Liver (tissue), 3 donors: Measurements from ENCODE around the gene NEUROG1.

Experiments
- JUND ChIP-seq, 2 donors: IDR thresholded peaks; 2 replicates each; pipeline ENCODE4 v1.6.1; 2016; ENCODE audit warnings: antibody characterized with exemption in 2 of 2
- RXRA ChIP-seq, 2 donors: IDR thresholded peaks; 2 replicates each; pipeline ENCODE4 v1.6.1; 2017 to 2018; ENCODE audit warnings: antibody characterized with exemption in 2 of 2, mild to moderate bottlenecking in 1 of 2
- TAF1 ChIP-seq: conservative IDR thresholded peaks from 2 replicates; pipeline ENCODE4 v1.6.1; 2016; ENCODE audit warnings: antibody characterized with exemption, mild to moderate bottlenecking
- TF ChIP-seq, protein P1 (sequence below): fragments of 150-350 bp; IDR thresholded peaks from 2 replicates; pipeline ENCODE4 v1.5.1; 2017; ENCODE audit warnings: improper control_type of control experiment, low read depth, low read length; ENCODE audit not compliant: missing input control
- donor health status: healthy.
- donor health status: healthy.

- TF ChIP-seq, protein P1, sequence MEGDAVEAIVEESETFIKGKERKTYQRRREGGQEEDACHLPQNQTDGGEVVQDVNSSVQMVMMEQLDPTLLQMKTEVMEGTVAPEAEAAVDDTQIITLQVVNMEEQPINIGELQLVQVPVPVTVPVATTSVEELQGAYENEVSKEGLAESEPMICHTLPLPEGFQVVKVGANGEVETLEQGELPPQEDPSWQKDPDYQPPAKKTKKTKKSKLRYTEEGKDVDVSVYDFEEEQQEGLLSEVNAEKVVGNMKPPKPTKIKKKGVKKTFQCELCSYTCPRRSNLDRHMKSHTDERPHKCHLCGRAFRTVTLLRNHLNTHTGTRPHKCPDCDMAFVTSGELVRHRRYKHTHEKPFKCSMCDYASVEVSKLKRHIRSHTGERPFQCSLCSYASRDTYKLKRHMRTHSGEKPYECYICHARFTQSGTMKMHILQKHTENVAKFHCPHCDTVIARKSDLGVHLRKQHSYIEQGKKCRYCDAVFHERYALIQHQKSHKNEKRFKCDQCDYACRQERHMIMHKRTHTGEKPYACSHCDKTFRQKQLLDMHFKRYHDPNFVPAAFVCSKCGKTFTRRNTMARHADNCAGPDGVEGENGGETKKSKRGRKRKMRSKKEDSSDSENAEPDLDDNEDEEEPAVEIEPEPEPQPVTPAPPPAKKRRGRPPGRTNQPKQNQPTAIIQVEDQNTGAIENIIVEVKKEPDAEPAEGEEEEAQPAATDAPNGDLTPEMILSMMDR, result no peak
- TF ChIP-seq JUND (IDR thresholded peaks at IDR 0.05) (no peak), RXRA (IDR thresholded peaks at IDR 0.05) (no peak), TAF1 (no peak)
Measured at GRCh38 chr5:135549413-135549812, 13.6 kb upstream of the NEUROG1 start.
